HEK293 (cell line): ENCODE data around the gene IZUMO4.

Experiments used
- CTCF ChIA-PET: fragments of 350-600 bp; formaldehyde crosslinking; extraction: SDS; loops from one replicate; lab custom pipeline; 2021; ENCODE audit warnings: antibody characterized with exemption; lab: Yijun Ruan, JAX
- POLR2A ChIA-PET: fragments of 300-600 bp; formaldehyde crosslinking; extraction: SDS; loops from one replicate; lab custom pipeline; 2020; ENCODE audit warnings: antibody characterized with exemption, inconsistent platforms; lab: Yijun Ruan, JAX
- H3K27ac ChIP-seq: fragments of 200-500 bp; sonication (Bioruptor generic); 2 replicates; pipeline ENCODE4 v1.5.1; 2014; ENCODE audit warnings: low read depth, low read length, control low read depth, inconsistent platforms; ENCODE audit errors: extremely low read depth
- H3K36me3 ChIP-seq, 2 experiments: fragments of 200-500 bp in 1 of 2; sonication (Bioruptor generic) in 1 of 2; 1 replicate in 1 of 2; 2 replicates in 1 of 2; pipeline ENCODE4 v1.5.1; 2014 to 2017; ENCODE audit warnings: inconsistent platforms in 2 of 2, low read length in 2 of 2; ENCODE audit not compliant: control insufficient read depth in 2 of 2, insufficient read depth in 1 of 2
- H3K4me1 ChIP-seq: fragments of 200-500 bp; sonication (Bioruptor generic); 2 replicates; pipeline ENCODE4 v1.5.1; 2014; ENCODE audit warnings: mild to moderate bottlenecking, low read length, inconsistent platforms; ENCODE audit not compliant: control insufficient read depth, insufficient read depth
- H3K4me3 ChIP-seq: 2 replicates; pipeline ENCODE4 v1.5.1; 2011; ENCODE audit warnings: low read depth, mild to moderate bottlenecking, control low read depth, low read length, moderate library complexity
- H3K9me3 ChIP-seq: fragments of 200-500 bp; sonication (Bioruptor generic); 2 replicates; pipeline ENCODE4 v1.5.1; 2014; ENCODE audit warnings: low read depth, low read length, inconsistent platforms; ENCODE audit not compliant: control insufficient read depth, insufficient read depth
- AEBP2 ChIP-seq: fragments of 450-650 bp; formaldehyde crosslinking; IDR thresholded peaks from 2 replicates; pipeline ENCODE4 v1.5.1; 2016; ENCODE audit warnings: missing biosample characterization, missing genetic modification characterization, borderline replicate concordance
- BCL6B ChIP-seq: fragments of 450-650 bp; formaldehyde crosslinking; IDR thresholded peaks from 2 replicates; pipeline ENCODE4 v1.5.1; 2017; ENCODE audit warnings: missing biosample characterization, missing genetic modification characterization
- CTCF ChIP-seq: fragments of 450-650 bp; formaldehyde crosslinking; IDR thresholded peaks from 2 replicates; pipeline ENCODE4 v1.5.1; 2016; ENCODE audit warnings: missing biosample characterization, missing genetic modification characterization
- GFI1B ChIP-seq: fragments of 450-650 bp; formaldehyde crosslinking; IDR thresholded peaks from 2 replicates; pipeline ENCODE4 v1.5.1; 2016; ENCODE audit warnings: missing biosample characterization, missing genetic modification characterization
- GLI4 ChIP-seq: fragments of 450-650 bp; formaldehyde crosslinking; IDR thresholded peaks from 2 replicates; pipeline ENCODE4 v1.5.1; 2016; ENCODE audit warnings: missing biosample characterization, missing genetic modification characterization
- KLF9 ChIP-seq: fragments of 450-650 bp; formaldehyde crosslinking; IDR thresholded peaks from 2 replicates; pipeline ENCODE4 v1.5.1; 2016; ENCODE audit warnings: missing biosample characterization, missing genetic modification characterization, low read depth
- RBAK ChIP-seq: fragments of 450-650 bp; formaldehyde crosslinking; IDR thresholded peaks from 2 replicates; pipeline ENCODE4 v1.5.1; 2016; ENCODE audit warnings: missing biosample characterization, missing genetic modification characterization
- SP2 ChIP-seq: fragments of 450-650 bp; formaldehyde crosslinking; IDR thresholded peaks from 2 replicates; pipeline ENCODE4 v1.5.1; 2016; ENCODE audit warnings: missing biosample characterization, missing genetic modification characterization
- SP7 ChIP-seq: fragments of 450-650 bp; formaldehyde crosslinking; IDR thresholded peaks from 2 replicates; pipeline ENCODE4 v1.5.1; 2016; ENCODE audit warnings: missing biosample characterization, missing genetic modification characterization
- WT1 ChIP-seq: fragments of 450-650 bp; formaldehyde crosslinking; IDR thresholded peaks from 2 replicates; pipeline ENCODE4 v1.5.1; 2016; ENCODE audit warnings: missing biosample characterization, missing genetic modification characterization
- ZFP69B ChIP-seq: fragments of 450-650 bp; formaldehyde crosslinking; IDR thresholded peaks from 2 replicates; pipeline ENCODE4 v1.5.1; 2016; ENCODE audit warnings: missing biosample characterization, missing genetic modification characterization
- ZNF112 ChIP-seq: fragments of 450-650 bp; formaldehyde crosslinking; IDR thresholded peaks from 2 replicates; pipeline ENCODE4 v1.5.0; 2017; ENCODE audit warnings: missing biosample characterization, missing genetic modification characterization
- ZNF174 ChIP-seq: fragments of 450-650 bp; formaldehyde crosslinking; IDR thresholded peaks from 2 replicates; pipeline ENCODE4 v1.5.0; 2017; ENCODE audit warnings: missing biosample characterization, mild to moderate bottlenecking, missing genetic modification characterization
- ZNF184 ChIP-seq: fragments of 450-650 bp; IDR thresholded peaks from 2 replicates; pipeline ENCODE4 v1.5.1; 2018; ENCODE audit warnings: missing biosample characterization, mild to moderate bottlenecking, missing genetic modification characterization
- ZNF214 ChIP-seq: fragments of 450-650 bp; formaldehyde crosslinking; IDR thresholded peaks from 2 replicates; pipeline ENCODE4 v1.5.1; 2017; ENCODE audit warnings: missing biosample characterization, mild to moderate bottlenecking, missing genetic modification characterization, borderline replicate concordance
- ZNF311 ChIP-seq: fragments of 450-650 bp; formaldehyde crosslinking; IDR thresholded peaks from 2 replicates; pipeline ENCODE4 v1.5.1; 2017; ENCODE audit warnings: missing biosample characterization, missing genetic modification characterization, borderline replicate concordance
- ZNF362 ChIP-seq: fragments of 450-650 bp; formaldehyde crosslinking; IDR thresholded peaks from 2 replicates; pipeline ENCODE4 v1.5.1; 2016; ENCODE audit warnings: missing biosample characterization, missing genetic modification characterization
- ZNF391 ChIP-seq: fragments of 450-650 bp; formaldehyde crosslinking; IDR thresholded peaks from 2 replicates; pipeline ENCODE4 v1.5.1; 2016; ENCODE audit warnings: low read depth, missing biosample characterization, missing genetic modification characterization, borderline replicate concordance
- ZNF521 ChIP-seq: fragments of 450-650 bp; formaldehyde crosslinking; IDR thresholded peaks from 2 replicates; pipeline ENCODE4 v1.5.1; 2017; ENCODE audit warnings: missing biosample characterization, mild to moderate bottlenecking, missing genetic modification characterization
- ZNF548 ChIP-seq: fragments of 450-650 bp; formaldehyde crosslinking; IDR thresholded peaks from 2 replicates; pipeline ENCODE4 v1.5.1; 2016; ENCODE audit warnings: missing biosample characterization, missing genetic modification characterization
- ZNF558 ChIP-seq: fragments of 450-650 bp; formaldehyde crosslinking; IDR thresholded peaks from 2 replicates; pipeline ENCODE4 v1.5.1; 2016; ENCODE audit warnings: missing biosample characterization, missing genetic modification characterization
- ZNF561 ChIP-seq: fragments of 450-650 bp; IDR thresholded peaks from 2 replicates; pipeline ENCODE4 v1.5.1; 2018; ENCODE audit warnings: missing biosample characterization, missing genetic modification characterization, borderline replicate concordance
- ZNF580 ChIP-seq: fragments of 450-650 bp; formaldehyde crosslinking; IDR thresholded peaks from 2 replicates; pipeline ENCODE4 v1.5.1; 2016; ENCODE audit warnings: missing biosample characterization, missing genetic modification characterization
- ZNF623 ChIP-seq: fragments of 450-650 bp; formaldehyde crosslinking; IDR thresholded peaks from 2 replicates; pipeline ENCODE4 v1.5.1; 2016; ENCODE audit warnings: missing biosample characterization, missing genetic modification characterization
- ZNF624 ChIP-seq: fragments of 450-650 bp; formaldehyde crosslinking; IDR thresholded peaks from 2 replicates; pipeline ENCODE4 v1.5.1; 2017; ENCODE audit warnings: missing biosample characterization, missing genetic modification characterization
- ZNF664 ChIP-seq: fragments of 450-650 bp; formaldehyde crosslinking; IDR thresholded peaks from 2 replicates; pipeline ENCODE4 v1.5.1; 2016; ENCODE audit warnings: missing biosample characterization, missing genetic modification characterization
- ZNF670 ChIP-seq: fragments of 450-650 bp; formaldehyde crosslinking; IDR thresholded peaks from 2 replicates; pipeline ENCODE4 v1.5.1; 2016; ENCODE audit warnings: missing biosample characterization, missing genetic modification characterization, low read depth
- ZNF768 ChIP-seq: fragments of 450-650 bp; formaldehyde crosslinking; IDR thresholded peaks from 2 replicates; pipeline ENCODE4 v1.5.1; 2018; ENCODE audit warnings: missing biosample characterization, mild to moderate bottlenecking, missing genetic modification characterization
- ZNF830 ChIP-seq: fragments of 450-650 bp; IDR thresholded peaks from 2 replicates; pipeline ENCODE4 v1.5.0; 2018; ENCODE audit warnings: missing biosample characterization, missing genetic modification characterization, low read depth, mild to moderate bottlenecking, moderate library complexity

The IZUMO4 gene

GRCh38 chr19:2081873-2082810 lies 14.6 kb upstream of the IZUMO4 start:
- no peak for TF ChIP-seq ZNF670 (tag by site-specific recombination)
- no peak for TF ChIP-seq AEBP2 (tag by site-specific recombination)
- no peak for TF ChIP-seq ZNF214 (tag by site-specific recombination)
- no peak for TF ChIP-seq ZNF174 (tag by site-specific recombination)
- no peak for TF ChIP-seq ZNF391
- TF ChIP-seq ZNF362: no peak
- TF ChIP-seq ZNF623: no peak
- TF ChIP-seq ZNF548 (tag by site-specific recombination): no peak
- TF ChIP-seq WT1 (tag by site-specific recombination): no peak
- TF ChIP-seq ZNF558 (tag by site-specific recombination): no peak
- TF ChIP-seq ZNF768 (tag by site-specific recombination): no peak
- no peak for TF ChIP-seq ZNF311 (tag by site-specific recombination)
- no peak for TF ChIP-seq GFI1B (tag by site-specific recombination)
- TF ChIP-seq ZNF184 (tag by site-specific recombination): no peak
- no peak for TF ChIP-seq ZNF624
- TF ChIP-seq, all 188 proteins: peak for 0
- ChIA-PET CTCF (interaction anchor here (1.3 kb wide), 1 partner anchor 12 kb away, joined by 4 read pairs; no protein-coding TSS in a partner anchor), POLR2A (no interaction called here)
- H3K4me3 ChIP-seq: no peak overlapping the region
- H3K27ac ChIP-seq: no peak overlapping the region
- H3K4me1 ChIP-seq: no peaks in the 10 kb centered on the region
- no peaks in the 10 kb centered on the region for H3K9me3 ChIP-seq
- peaks cover 0 to 43% of the 10 kb centered on the region in 2 experiments; a peak in 2 of 3 replicates for H3K36me3 ChIP-seq

- Histone ChIP-seq H3K4me3 (no peak overlapping the region), H3K9me3 (no peaks in the 10 kb centered on the region), H3K36me3 (peaks cover 0 to 32% of the 10 kb centered on the region in 2 experiments; a peak in 2 of 3 replicates), H3K4me1 (no peaks in the 10 kb centered on the region), H3K27ac (no peak overlapping the region)
- ChIA-PET CTCF (interaction anchor here (1.3 kb wide), 1 partner anchor 13 kb away, joined by 4 read pairs; no protein-coding TSS in a partner anchor), POLR2A (interaction anchor here (0.5 kb wide), 1 partner anchor 142 kb away, joined by 4 read pairs; no protein-coding TSS in a partner anchor)
- TF ChIP-seq SP7 (tag by site-specific recombination) (no peak), ZNF112 (tag by site-specific recombination) (no peak), ZNF664 (tag by site-specific recombination) (no peak), CTCF (tag by site-specific recombination) (no peak), RBAK (tag by site-specific recombination) (no peak), ZNF580 (no peak), SP2 (tag by site-specific recombination) (no peak), ZNF521 (no peak), GLI4 (tag by site-specific recombination) (no peak), ZNF561 (tag by site-specific recombination) (no peak), ZNF830 (tag by site-specific recombination) (no peak), ZFP69B (tag by site-specific recombination) (no peak), BCL6B (no peak), KLF9 (tag by site-specific recombination) (no peak)
Observed at GRCh38 chr19:2083174-2083854, 13.4 kb upstream of the IZUMO4 start.
